Heart left ventricle (tissue), 16 donors: ENCODE measurements around the gene MRPS18A. TPM values are rescaled to one million over a fixed set of nuclear protein-coding genes. Genes with fewer than 3 reads are reported as not detected.

Source experiments
- ATAC-seq, 4 donors: fragments of 200-7000 bp; cut with Tn5 transposase; one replicate each; pipeline ENCODE4 v1.9.1; 2020 to 2022; ENCODE audit warnings: moderate library complexity in 4 of 4, mild to moderate bottlenecking in 3 of 4, moderate number of reproducible peaks in 1 of 4
- DNase-seq, 5 donors: peaks; one replicate each; pipeline ENCODE4 v3.0.0-alpha.2; 2020
- H3K27ac ChIP-seq, 12 donors: fragments of 200-600 bp; sonication (generic) in 4 of 12; one replicate each; pipeline versions ENCODE4 v1.5.0 to v1.8.0; 2016 to 2022; ENCODE audit warnings: mild to moderate bottlenecking in 2 of 12
- H3K27me3 ChIP-seq, 9 donors: fragments of 200-600 bp; sonication (generic) in 2 of 9; one replicate each; pipeline versions ENCODE4 v1.5.1 to v1.8.0; 2016 to 2022; ENCODE audit warnings: mild to moderate bottlenecking in 3 of 9
- H3K36me3 ChIP-seq, 9 donors: fragments of 200-600 bp; sonication (generic) in 2 of 9; one replicate each; pipeline versions ENCODE4 v1.5.0 to v1.8.0; 2018 to 2022; ENCODE audit warnings: mild to moderate bottlenecking in 2 of 9
- H3K4me1 ChIP-seq, 12 donors: fragments of 200-600 bp; sonication (generic) in 4 of 12; one replicate each; pipeline versions ENCODE4 v1.5.0 to v1.8.0; 2016 to 2022; ENCODE audit warnings: mild to moderate bottlenecking in 3 of 12
- H3K4me3 ChIP-seq, 12 donors: fragments of 200-600 bp; sonication (generic) in 4 of 12; one replicate each; pipeline versions ENCODE4 v1.5.0 to v1.8.0; 2017 to 2022; ENCODE audit warnings: mild to moderate bottlenecking in 9 of 12, moderate library complexity in 4 of 12
- H3K9me3 ChIP-seq, 12 donors: fragments of 200-600 bp; sonication (generic) in 4 of 12; one replicate each; pipeline versions ENCODE4 v1.5.0 to v1.8.0; 2016 to 2022; ENCODE audit warnings: mild to moderate bottlenecking in 1 of 12
- POLR2A ChIP-seq, 2 donors: fragments of 450-650 bp; IDR thresholded peaks; one replicate each; pipeline ENCODE4 v1.6.1; 2017; ENCODE audit warnings: antibody characterized with exemption in 2 of 2, mild to moderate bottlenecking in 2 of 2, moderate library complexity in 2 of 2
- WGBS, 4 donors: extraction: QIAGEN DNeasy Blood & Tissue Kit in 2 of 4; methylation state at CpG; one replicate each; pipeline versions ENCODE4 v1.1.5 to v1.1.7; 2013 to 2018; 5-methylcytosine and 5-hydroxymethylcytosine counted together
- intact Hi-C, 10 donors: fragments of 100-400 bp; cut with DNase I; formaldehyde crosslinking; loops; one replicate each; pipeline versions ENCODE4 v1.11.1 to v1.14.2; 2022
- long read RNA-seq, 3 donors: library from polyadenylated mRNA; unstranded; transcript quantifications; one replicate each; pipeline ENCODE4 v2.0.0, GENCODE V29; 2020 to 2021
- polyA plus RNA-seq, 2 donors: library from polyadenylated mRNA; stranded (reverse); fragments of 200-250 nt; gene quantifications; one replicate each; pipeline ENCODE4 v1.2.3, GENCODE V29; 2013
- total RNA-seq, 9 donors: library from RNA; depleted of rRNA in 2 of 9; stranded (reverse); fragments of >200 nt in 2 of 9; fragmentation: NEBNext Ultra II Directional in 3 of 9; extraction: Animal tissue kit (Norgen Biotek cat#: 25700) in 3 of 9; gene quantifications; one replicate each; pipeline versions ENCODE4 v1.1.0 to v1.2.4, GENCODE V29; 2016 to 2023
- TF ChIP-seq, protein P1 (sequence below), 12 donors: fragments of 200-600 bp; sonication (generic) in 4 of 12; IDR thresholded peaks; one replicate each; pipeline versions ENCODE4 v1.5.0 to v1.8.0; 2018 to 2022; ENCODE audit warnings: antibody characterized with exemption in 12 of 12, mild to moderate bottlenecking in 5 of 12
- donor health status: ischemic (EF 13 %, LVEDD 7.1; RV severe dilation, severe dysfunction).
- donor health status: healthy with polysubstance abuse.
- donor health status: DM: no; HTN: yes; CAD: no.
- donor health status: DM: no; HTN: no; CAD: no.
- donor health status: ischemic (EF 25% LVEDD 6.9; RV normal size, moderate dysfunction).
- donor health status: ischemic (EF 25% LVEDD 5.7; RV mildly dilated, moderate dysfunction).
- donor health status: healthy.
- donor health status: DM: yes; HTN: yes; CAD: no.
- donor health status: ischemic (EF 35%, LVEDD 5.7; RV mildly dilated, moderate dysfunction).
- donor health status: nonischemic (EF 11% LVEDD 7.7; RV severe dilation, severe dysfunction).
- donor health status: DM: yes; HTN: yes; CAD: no.
- donor health status: PGD.
- donor health status: ischemic (EF 29% LVEDD 5.4; RV normal size, mild dysfunction).
- donor health status: nonischemic (EF 23%, LVEDD 6.1; RV moderate dilation, normal function).

Gene MRPS18A
- 10 to 100 TPM; 37.4 to 66.1 (median 39.1) TPM for total RNA-seq
- polyA plus RNA-seq = 100 to 1,000 TPM in 1 of 2 donors, 10 to 100 TPM in 1; 55.3 to 105 TPM
- long read RNA-seq, donor 1, transcript MRPS18A-202 (6 exons, 1,062 nt) = major isoform, 18 of 18 reads
- long read RNA-seq, donor 1, partial matches to known transcripts = 0 of 18 reads
- long read RNA-seq, donor 1, other reads (novel, unspliced or antisense) = 0 of 18 reads
- long read RNA-seq, donor 2, transcript MRPS18A-202 (6 exons, 1,062 nt) = major isoform, 37 of 42 reads
- long read RNA-seq, donor 2, partial matches to known transcripts = 1 of 42 reads
- long read RNA-seq, donor 2, other reads (novel, unspliced or antisense) = 2 of 42 reads
- long read RNA-seq, donor 3, transcript MRPS18A-202 (6 exons, 1,062 nt) = major isoform, 17 of 18 reads
- long read RNA-seq, donor 3, partial matches to known transcripts = 0 of 18 reads
- long read RNA-seq, donor 3, other reads (novel, unspliced or antisense) = 1 of 18 reads

GRCh38 chr6:43687437-43688347 lies at the start of gene MRPS18A:
TSS of gene MRPS18A (minus strand) at chr6:43687791. CDS start at chr6:43687779, 12 bp downstream.
- Histone ChIP-seq H3K27me3 (no peaks in the 10 kb centered on the region), H3K9me3 (no peaks in the 10 kb centered on the region), H3K36me3 (peaks cover 0 to 4% (median 0%) of the 10 kb centered on the region in 9 donors), H3K4me1 (peaks cover 6 to 49% (median 29%) of the 10 kb centered on the region in 12 donors), H3K27ac (peak within 1 kb of the TSS; percentile 33 to 88 (median 82)), H3K4me3 (peak within 1 kb of the TSS; percentile 69 to 97 (median 86))
- WGBS, 4 donors = 2 to 8% (median 7%) methylated on average over 33 to 43 of the region's 43 CpGs
- TF ChIP-seq POLR2A (IDR thresholded peaks at IDR 0.05) = peak in 1 of 2 donors; percentile 35
- TF ChIP-seq, protein P1, sequence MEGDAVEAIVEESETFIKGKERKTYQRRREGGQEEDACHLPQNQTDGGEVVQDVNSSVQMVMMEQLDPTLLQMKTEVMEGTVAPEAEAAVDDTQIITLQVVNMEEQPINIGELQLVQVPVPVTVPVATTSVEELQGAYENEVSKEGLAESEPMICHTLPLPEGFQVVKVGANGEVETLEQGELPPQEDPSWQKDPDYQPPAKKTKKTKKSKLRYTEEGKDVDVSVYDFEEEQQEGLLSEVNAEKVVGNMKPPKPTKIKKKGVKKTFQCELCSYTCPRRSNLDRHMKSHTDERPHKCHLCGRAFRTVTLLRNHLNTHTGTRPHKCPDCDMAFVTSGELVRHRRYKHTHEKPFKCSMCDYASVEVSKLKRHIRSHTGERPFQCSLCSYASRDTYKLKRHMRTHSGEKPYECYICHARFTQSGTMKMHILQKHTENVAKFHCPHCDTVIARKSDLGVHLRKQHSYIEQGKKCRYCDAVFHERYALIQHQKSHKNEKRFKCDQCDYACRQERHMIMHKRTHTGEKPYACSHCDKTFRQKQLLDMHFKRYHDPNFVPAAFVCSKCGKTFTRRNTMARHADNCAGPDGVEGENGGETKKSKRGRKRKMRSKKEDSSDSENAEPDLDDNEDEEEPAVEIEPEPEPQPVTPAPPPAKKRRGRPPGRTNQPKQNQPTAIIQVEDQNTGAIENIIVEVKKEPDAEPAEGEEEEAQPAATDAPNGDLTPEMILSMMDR (IDR thresholded peaks at IDR 0.05) = peak in 1 of 12 donors; percentile 16
- intact Hi-C loops = loop anchor here in 1 of 10 donors (2.0 kb wide), 1 partner anchor 35 kb away; no protein-coding TSS in a partner anchor
- DNase-seq = peak; percentile 85 to 88 (median 86)
- peak; percentile 87 to 97 (median 96) for ATAC-seq

GRCh38 chr6:43736844-43737243 lies 49.3 kb upstream of the MRPS18A start:
- DNase-seq (no peak), ATAC-seq (no peak)

DNA sequence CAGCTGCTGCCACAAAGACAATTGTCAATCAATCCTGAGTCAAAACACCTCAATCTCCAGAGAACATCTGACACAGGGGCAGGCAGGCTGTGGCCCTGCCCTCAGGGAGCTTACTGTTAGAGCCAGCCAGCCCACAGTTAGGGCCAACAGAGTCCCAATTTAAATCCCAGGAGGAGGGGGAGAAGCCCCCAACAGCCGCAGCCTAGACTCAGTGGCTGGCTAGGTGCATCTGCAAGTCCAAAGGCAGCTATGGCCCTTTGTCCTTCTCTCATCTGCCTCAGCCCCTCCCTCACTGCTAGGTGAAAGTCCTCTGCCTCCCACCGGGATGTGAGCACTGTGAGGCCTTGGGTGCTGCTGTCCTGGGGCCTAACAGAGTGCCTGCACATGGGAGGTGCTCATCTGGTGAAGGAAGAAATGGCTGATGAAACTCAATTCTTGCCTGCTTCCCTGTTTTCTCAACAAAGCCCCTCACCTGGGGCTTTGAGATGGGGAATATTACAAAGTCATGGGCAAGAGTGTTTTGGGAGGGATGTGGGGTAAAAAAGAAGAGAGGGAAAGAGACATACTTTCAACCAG lies 48.7 kb upstream of the MRPS18A start:
- H3K27ac ChIP-seq = no peak overlapping the region
- H3K36me3 ChIP-seq = no peaks in the 10 kb centered on the region
- H3K4me3 ChIP-seq = no peak overlapping the region
- no peak for ATAC-seq
- TF ChIP-seq, protein P1 (IDR thresholded peaks at IDR 0.05) = no peak
- no peaks in the 10 kb centered on the region for H3K27me3 ChIP-seq
- H3K4me1 ChIP-seq = peaks cover 0 to 12% (median 0%) of the 10 kb centered on the region in 12 donors
- intact Hi-C loops = no loop called here
- 90 to 97% (median 93%) methylated on average over 1 to 2 of the region's 2 CpGs for WGBS, 4 donors
- peaks cover 0 to 8% (median 1%) of the 10 kb centered on the region in 12 donors for H3K9me3 ChIP-seq
- no peak for DNase-seq

More at GRCh38 chr6:43736844-43737243, 49.3 kb upstream of the MRPS18A start:
- peaks cover 0 to 12% (median 0%) of the 10 kb centered on the region in 12 donors for H3K4me1 ChIP-seq
- WGBS, 4 donors = 77 to 91% (median 85%) methylated on average over 2 of the region's 2 CpGs
- no peaks in the 10 kb centered on the region for H3K27me3 ChIP-seq
- peak overlapping the region in 1 of 12 donors; percentile 7 for H3K27ac ChIP-seq
- no peaks in the 10 kb centered on the region for H3K36me3 ChIP-seq
- intact Hi-C loops = no loop called here
- H3K4me3 ChIP-seq = no peak overlapping the region
- TF ChIP-seq, protein P1 (IDR thresholded peaks at IDR 0.05) = no peak
- peaks cover 0 to 3% (median 0%) of the 10 kb centered on the region in 12 donors for H3K9me3 ChIP-seq
